GM19452 (cell line): ENCODE measurements around the gene PDE3A.

Source experiments
- ATAC-seq: cut with Tn5 transposase; IDR thresholded peaks from one replicate; pipeline ENCODE4 v1.9.1; 2021; ENCODE audit not compliant: unreplicated experiment

The PDE3A gene

GRCh38 chr12:20681334-20681733, 313.0 kb downstream of the PDE3A start:
- ATAC-seq, result no peak

- no peak for ATAC-seq
Measured at GRCh38 chr12:20695232-20695631, 326.9 kb downstream of the PDE3A start, which contains the start of gene SLCO1C1. TSS of gene SLCO1C1 (plus strand) at chr12:20695332. CDS start at chr12:20699577, 4,245 bp downstream.

GRCh38 chr12:20696181-20696905, 328.0 kb downstream of the PDE3A start:
- ATAC-seq, result no peak

- ATAC-seq, result no peak
Measured at GRCh38 chr12:20701106-20701505, 332.8 kb downstream of the PDE3A start.

GRCh38 chr12:20704860-20705259, 336.5 kb downstream of the PDE3A start:
- ATAC-seq, result no peak

- ATAC-seq, result no peak
Measured at GRCh38 chr12:20711846-20712245, 343.5 kb downstream of the PDE3A start.

GRCh38 chr12:20716037-20716436, 347.7 kb downstream of the PDE3A start:
- ATAC-seq, result no peak

GRCh38 chr12:20716985-20717384, 348.6 kb downstream of the PDE3A start:
- ATAC-seq, result no peak

- ATAC-seq, result no peak
Measured at GRCh38 chr12:20718294-20718693, 350.0 kb downstream of the PDE3A start.

- ATAC-seq, result no peak
Measured at GRCh38 chr12:20722142-20722541, 353.8 kb downstream of the PDE3A start.

- ATAC-seq, result no peak
Measured at GRCh38 chr12:20731274-20731673, 362.9 kb downstream of the PDE3A start.
